Measurements from ENCODE around the gene PRLR.

PRLR gene

DNA sequence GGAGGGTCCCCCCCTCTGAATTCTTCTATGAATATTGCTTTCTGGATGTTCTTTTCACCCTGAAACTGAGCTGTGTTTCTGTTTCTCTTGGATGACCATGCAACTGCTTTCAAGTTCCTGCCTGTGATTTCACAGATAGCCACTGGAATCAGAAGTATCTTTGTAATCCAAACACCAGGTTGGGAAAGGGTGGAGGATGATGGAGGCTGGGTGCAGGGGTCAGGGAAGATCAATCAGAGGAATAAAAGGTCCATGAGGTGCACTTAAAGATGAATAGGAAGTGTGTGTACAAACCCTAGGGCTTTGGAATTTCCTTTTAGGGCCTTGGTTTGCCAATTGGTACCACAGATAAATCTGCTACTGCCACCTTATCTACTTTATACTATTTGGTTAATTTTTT, 114.4 kb downstream of the PRLR start:
- TF ChIP-seq, protein P1, sequence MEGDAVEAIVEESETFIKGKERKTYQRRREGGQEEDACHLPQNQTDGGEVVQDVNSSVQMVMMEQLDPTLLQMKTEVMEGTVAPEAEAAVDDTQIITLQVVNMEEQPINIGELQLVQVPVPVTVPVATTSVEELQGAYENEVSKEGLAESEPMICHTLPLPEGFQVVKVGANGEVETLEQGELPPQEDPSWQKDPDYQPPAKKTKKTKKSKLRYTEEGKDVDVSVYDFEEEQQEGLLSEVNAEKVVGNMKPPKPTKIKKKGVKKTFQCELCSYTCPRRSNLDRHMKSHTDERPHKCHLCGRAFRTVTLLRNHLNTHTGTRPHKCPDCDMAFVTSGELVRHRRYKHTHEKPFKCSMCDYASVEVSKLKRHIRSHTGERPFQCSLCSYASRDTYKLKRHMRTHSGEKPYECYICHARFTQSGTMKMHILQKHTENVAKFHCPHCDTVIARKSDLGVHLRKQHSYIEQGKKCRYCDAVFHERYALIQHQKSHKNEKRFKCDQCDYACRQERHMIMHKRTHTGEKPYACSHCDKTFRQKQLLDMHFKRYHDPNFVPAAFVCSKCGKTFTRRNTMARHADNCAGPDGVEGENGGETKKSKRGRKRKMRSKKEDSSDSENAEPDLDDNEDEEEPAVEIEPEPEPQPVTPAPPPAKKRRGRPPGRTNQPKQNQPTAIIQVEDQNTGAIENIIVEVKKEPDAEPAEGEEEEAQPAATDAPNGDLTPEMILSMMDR (IDR thresholded peaks at IDR 0.05), result no peak

- TF ChIP-seq, protein P1 (IDR thresholded peaks at IDR 0.05), result no peak
These were observed 115.6 kb downstream of the PRLR start for GRCh38 chr5:35114698-35115097.

DNA sequence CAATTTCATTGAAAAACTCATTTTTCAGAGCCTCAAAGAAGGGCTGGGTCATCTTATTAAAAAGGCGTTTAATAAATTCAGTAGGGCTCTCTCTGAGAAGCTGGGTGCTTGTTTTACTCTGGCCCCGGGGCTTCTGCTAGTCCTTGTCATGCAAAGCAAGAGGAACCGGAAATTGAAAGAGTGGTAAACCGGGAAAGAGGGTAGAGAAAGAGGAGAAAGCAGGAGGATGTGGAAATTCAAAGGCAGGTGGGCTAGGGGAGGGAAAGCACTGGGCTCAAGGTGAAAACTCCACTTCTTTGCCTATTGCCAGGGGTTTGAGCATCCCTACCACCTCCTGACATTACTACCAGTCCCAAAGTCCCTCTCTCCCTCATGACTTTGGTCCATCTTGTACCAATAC, 118.0 kb downstream of the PRLR start:
- TF ChIP-seq, protein P1 (IDR thresholded peaks at IDR 0.05), result no peak

DNA sequence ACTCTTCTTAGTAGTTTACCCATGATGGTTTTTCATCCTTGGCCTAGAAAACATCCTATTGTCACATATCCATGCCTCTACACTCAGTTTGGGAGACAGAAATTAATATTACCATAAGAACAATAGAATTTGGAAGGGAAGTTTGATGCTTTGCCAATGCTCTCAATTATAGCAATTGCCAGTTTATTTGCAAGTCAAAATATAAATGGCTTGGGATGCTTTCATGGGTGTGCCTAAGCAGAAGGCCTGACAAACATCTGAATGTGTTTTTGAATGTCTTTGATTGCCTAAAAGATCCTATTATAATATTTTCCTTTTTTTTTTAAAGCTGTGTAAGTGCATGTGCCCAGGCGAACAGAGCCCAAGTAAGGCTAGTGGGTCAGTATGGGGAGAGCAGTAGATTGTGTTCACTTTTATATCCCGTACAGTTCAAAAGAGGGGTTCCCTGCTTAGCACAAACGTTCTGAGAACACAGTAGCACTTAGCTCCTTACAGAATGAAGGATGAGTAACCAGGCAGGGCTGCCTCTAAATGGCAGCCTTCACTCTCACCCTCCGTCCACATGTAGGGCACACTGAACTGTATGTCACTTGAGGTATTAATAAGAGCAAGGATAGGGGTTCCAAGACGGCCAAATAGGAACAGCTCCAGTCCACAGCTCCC, 126.5 kb downstream of the PRLR start:
- TF ChIP-seq, protein P1 (IDR thresholded peaks at IDR 0.05), result no peak

DNA sequence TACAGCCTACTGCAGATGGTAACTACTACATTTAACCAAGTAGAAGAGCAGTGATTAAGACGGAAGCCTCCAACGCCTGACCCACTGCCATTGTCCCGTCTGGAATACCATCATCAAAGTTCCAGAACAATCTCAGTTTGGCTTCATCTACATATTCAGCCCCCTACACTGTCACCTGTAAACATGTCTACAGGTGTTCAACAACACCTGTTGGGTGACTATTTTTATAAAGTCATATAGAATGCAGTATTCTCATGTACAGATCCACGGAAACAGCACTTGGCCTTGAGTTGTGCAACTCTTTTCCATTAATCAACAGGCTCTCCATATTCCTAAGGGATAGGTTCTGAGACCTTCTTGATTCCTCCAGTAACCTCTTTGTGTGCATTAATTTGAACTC, 129.3 kb downstream of the PRLR start:
- TF ChIP-seq, protein P1 (IDR thresholded peaks at IDR 0.05), result no peak

DNA sequence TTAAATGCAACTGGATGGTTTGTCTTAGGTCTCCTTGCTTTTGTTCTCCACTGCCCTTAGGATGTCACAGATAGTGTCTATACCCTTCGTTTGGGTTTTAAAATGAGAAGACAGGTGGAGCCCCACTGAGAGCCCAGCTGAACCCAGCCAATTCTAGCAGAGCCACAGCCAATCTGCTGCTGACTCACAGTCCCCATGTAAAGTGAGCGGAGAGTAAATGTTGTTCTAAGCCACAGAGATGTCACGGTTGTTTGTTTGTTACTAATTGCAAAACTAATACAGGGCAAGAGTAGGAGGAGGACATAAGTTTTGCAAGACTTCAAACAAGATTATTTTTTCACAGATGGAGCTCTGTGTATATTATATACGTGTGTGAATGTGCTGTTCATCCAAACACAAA, 132.1 kb downstream of the PRLR start:
- TF ChIP-seq, protein P1 (IDR thresholded peaks at IDR 0.05), result no peak

GRCh38 chr5:35096932-35097331, 133.4 kb downstream of the PRLR start:
- TF ChIP-seq, protein P1 (IDR thresholded peaks at IDR 0.05), result no peak

DNA sequence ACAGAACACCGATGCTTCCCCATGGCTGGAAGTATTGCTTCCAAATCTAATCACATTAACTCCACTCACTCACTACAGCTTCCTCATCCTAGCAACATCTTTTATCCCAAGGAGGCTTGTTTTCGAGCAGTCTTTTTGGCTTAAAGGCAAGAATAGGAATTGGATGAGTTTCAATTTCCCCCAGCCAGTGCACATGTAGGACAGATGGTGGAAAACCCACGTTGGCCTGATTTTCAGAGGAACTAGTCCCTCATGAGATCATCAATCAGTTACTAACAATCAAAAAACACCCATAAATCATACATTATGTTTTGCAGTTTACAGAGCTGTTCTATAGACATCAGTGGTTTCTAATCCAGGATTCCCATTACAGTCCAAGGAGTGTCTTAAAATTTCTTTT, 134.1 kb downstream of the PRLR start:
- TF ChIP-seq, protein P1 (IDR thresholded peaks at IDR 0.05), result no peak

Measured in LNCAP (cell line).